ENCODE results near the gene GLYATL3.

GLYATL3 gene

GRCh38 chr6:49557177-49557576, 57.5 kb downstream of the GLYATL3 start:
- Histone ChIP-seq H2BK15ac (replicated peaks; ENCODE audit: low read depth) (no peak overlapping the region), H2BK120ac (ENCODE audit: low read depth, low read length) (no peak overlapping the region), H3K23ac (ENCODE audit: low read length) (no peak overlapping the region), H3K56ac (ENCODE audit: low read length) (no peak overlapping the region), H4K8ac (ENCODE audit: low read depth, low read length) (no peak overlapping the region), H3K4me2 (ENCODE audit: low read length) (no peak overlapping the region), H3K9ac (ENCODE audit: low read length) (no peak overlapping the region), H2AK5ac (ENCODE audit: low read length) (no peak overlapping the region), H3K4me1 (ENCODE audit: control insufficient read depth, low read depth, low read length) (no peaks in the 10 kb centered on the region), H3K27me3 (ENCODE audit: insufficient read depth, low read length, poor library complexity) (no peaks in the 10 kb centered on the region), H3K79me1 (ENCODE audit: low read length) (no peaks in the 10 kb centered on the region), H3K27ac (ENCODE audit: low read depth, low read length) (no peak overlapping the region), H3K4me3 (ENCODE audit: low read length) (no peak overlapping the region), H4K5ac (ENCODE audit: low read length) (no peak overlapping the region), H2BK5ac (ENCODE audit: low read length) (no peak overlapping the region), H3K79me2 (ENCODE audit: control insufficient read depth, insufficient read depth, low read length) (no peaks in the 10 kb centered on the region), H3K18ac (ENCODE audit: low read length) (no peak overlapping the region), H3K36me3 (ENCODE audit: control insufficient read depth, insufficient read depth, low read length) (no peaks in the 10 kb centered on the region), H3K4ac (ENCODE audit: low read depth, low read length) (no peak overlapping the region)
- WGBS (ENCODE audit: extremely low coverage, insufficient coverage, low lambda C conversion rate) = no CpG with 5 or more reads among the region's 3 CpGs
- DNase-seq = no peak

GRCh38 chr6:49558238-49558637, 58.5 kb downstream of the GLYATL3 start:
- Histone ChIP-seq H2BK15ac (replicated peaks; ENCODE audit: low read depth) (no peak overlapping the region), H3K79me1 (ENCODE audit: low read length) (no peaks in the 10 kb centered on the region), H2BK120ac (ENCODE audit: low read depth, low read length) (no peak overlapping the region), H3K27me3 (ENCODE audit: insufficient read depth, low read length, poor library complexity) (no peaks in the 10 kb centered on the region), H3K36me3 (ENCODE audit: control insufficient read depth, insufficient read depth, low read length) (no peaks in the 10 kb centered on the region), H3K4me1 (ENCODE audit: control insufficient read depth, low read depth, low read length) (no peaks in the 10 kb centered on the region), H3K18ac (ENCODE audit: low read length) (no peak overlapping the region), H3K4ac (ENCODE audit: low read depth, low read length) (no peak overlapping the region), H3K79me2 (ENCODE audit: control insufficient read depth, insufficient read depth, low read length) (no peaks in the 10 kb centered on the region), H3K4me2 (ENCODE audit: low read length) (no peak overlapping the region), H3K56ac (ENCODE audit: low read length) (no peak overlapping the region), H4K8ac (ENCODE audit: low read depth, low read length) (no peak overlapping the region), H2BK5ac (ENCODE audit: low read length) (no peak overlapping the region), H3K9ac (ENCODE audit: low read length) (no peak overlapping the region), H4K5ac (ENCODE audit: low read length) (no peak overlapping the region), H2AK5ac (ENCODE audit: low read length) (no peak overlapping the region), H3K27ac (ENCODE audit: low read depth, low read length) (no peak overlapping the region), H3K4me3 (ENCODE audit: low read length) (no peak overlapping the region), H3K23ac (ENCODE audit: low read length) (no peak overlapping the region)
- DNase-seq = no peak

- no peak overlapping the region for H2BK15ac ChIP-seq (replicated peaks; ENCODE audit: low read depth)
- no peak overlapping the region for H3K23ac ChIP-seq (ENCODE audit: low read length)
- H3K18ac ChIP-seq (ENCODE audit: low read length) = no peak overlapping the region
- no peak overlapping the region for H2AK5ac ChIP-seq (ENCODE audit: low read length)
- H3K4me1 ChIP-seq (ENCODE audit: control insufficient read depth, low read depth, low read length) = no peaks in the 10 kb centered on the region
- no peaks in the 10 kb centered on the region for H3K36me3 ChIP-seq (ENCODE audit: control insufficient read depth, insufficient read depth, low read length)
- no peak overlapping the region for H4K8ac ChIP-seq (ENCODE audit: low read depth, low read length)
- H4K5ac ChIP-seq (ENCODE audit: low read length) = no peak overlapping the region
- H3K56ac ChIP-seq (ENCODE audit: low read length) = no peak overlapping the region
- H3K9ac ChIP-seq (ENCODE audit: low read length) = no peak overlapping the region
- no peak overlapping the region for H2BK120ac ChIP-seq (ENCODE audit: low read depth, low read length)
- H3K4ac ChIP-seq (ENCODE audit: low read depth, low read length) = no peak overlapping the region
- peak; percentile 18 for DNase-seq
- H3K79me2 ChIP-seq (ENCODE audit: control insufficient read depth, insufficient read depth, low read length) = no peaks in the 10 kb centered on the region
- no CpG with 5 or more reads among the region's 5 CpGs for WGBS (ENCODE audit: extremely low coverage, insufficient coverage, low lambda C conversion rate)
- no peak overlapping the region for H3K4me3 ChIP-seq (ENCODE audit: low read length)
- no peak overlapping the region for H3K27ac ChIP-seq (ENCODE audit: low read depth, low read length)
- H3K27me3 ChIP-seq (ENCODE audit: insufficient read depth, low read length, poor library complexity) = no peaks in the 10 kb centered on the region
- no peak overlapping the region for H3K4me2 ChIP-seq (ENCODE audit: low read length)
- no peaks in the 10 kb centered on the region for H3K79me1 ChIP-seq (ENCODE audit: low read length)
- no peak overlapping the region for H2BK5ac ChIP-seq (ENCODE audit: low read length)
Measured at GRCh38 chr6:49563006-49563886, 63.5 kb downstream of the GLYATL3 start.

- Histone ChIP-seq H2BK15ac (replicated peaks; ENCODE audit: low read depth) (no peak overlapping the region), H4K8ac (ENCODE audit: low read depth, low read length) (no peak overlapping the region), H3K79me1 (ENCODE audit: low read length) (no peaks in the 10 kb centered on the region), H3K4me2 (ENCODE audit: low read length) (no peak overlapping the region), H2BK120ac (ENCODE audit: low read depth, low read length) (no peak overlapping the region), H3K23ac (ENCODE audit: low read length) (no peak overlapping the region), H3K79me2 (ENCODE audit: control insufficient read depth, insufficient read depth, low read length) (no peaks in the 10 kb centered on the region), H3K4ac (ENCODE audit: low read depth, low read length) (no peak overlapping the region), H3K18ac (ENCODE audit: low read length) (no peak overlapping the region), H2AK5ac (ENCODE audit: low read length) (no peak overlapping the region), H3K4me3 (ENCODE audit: low read length) (no peak overlapping the region), H4K5ac (ENCODE audit: low read length) (no peak overlapping the region), H3K36me3 (ENCODE audit: control insufficient read depth, insufficient read depth, low read length) (no peaks in the 10 kb centered on the region), H2BK5ac (ENCODE audit: low read length) (no peak overlapping the region), H3K27ac (ENCODE audit: low read depth, low read length) (no peak overlapping the region), H3K4me1 (ENCODE audit: control insufficient read depth, low read depth, low read length) (no peaks in the 10 kb centered on the region), H3K56ac (ENCODE audit: low read length) (no peak overlapping the region), H3K9ac (ENCODE audit: low read length) (no peak overlapping the region), H3K27me3 (ENCODE audit: insufficient read depth, low read length, poor library complexity) (no peaks in the 10 kb centered on the region)
- DNase-seq = no peak
- no CpG with 5 or more reads among the region's 1 CpG for WGBS (ENCODE audit: extremely low coverage, insufficient coverage, low lambda C conversion rate)
Measured at GRCh38 chr6:49564552-49564951, 64.8 kb downstream of the GLYATL3 start.

- no CpG with 5 or more reads among the region's 2 CpGs for WGBS (ENCODE audit: extremely low coverage, insufficient coverage, low lambda C conversion rate)
- Histone ChIP-seq H4K8ac (ENCODE audit: low read depth, low read length) (no peak overlapping the region), H3K4ac (ENCODE audit: low read depth, low read length) (no peak overlapping the region), H2AK5ac (ENCODE audit: low read length) (no peak overlapping the region), H3K56ac (ENCODE audit: low read length) (no peak overlapping the region), H3K4me3 (ENCODE audit: low read length) (no peak overlapping the region), H3K18ac (ENCODE audit: low read length) (no peak overlapping the region), H3K4me1 (ENCODE audit: control insufficient read depth, low read depth, low read length) (no peaks in the 10 kb centered on the region), H3K27ac (ENCODE audit: low read depth, low read length) (no peak overlapping the region), H2BK15ac (replicated peaks; ENCODE audit: low read depth) (no peak overlapping the region), H3K4me2 (ENCODE audit: low read length) (no peak overlapping the region), H2BK120ac (ENCODE audit: low read depth, low read length) (no peak overlapping the region), H3K79me1 (ENCODE audit: low read length) (no peaks in the 10 kb centered on the region), H3K23ac (ENCODE audit: low read length) (no peak overlapping the region), H2BK5ac (ENCODE audit: low read length) (no peak overlapping the region), H3K9ac (ENCODE audit: low read length) (no peak overlapping the region), H3K36me3 (ENCODE audit: control insufficient read depth, insufficient read depth, low read length) (no peaks in the 10 kb centered on the region), H3K79me2 (ENCODE audit: control insufficient read depth, insufficient read depth, low read length) (no peaks in the 10 kb centered on the region), H3K27me3 (ENCODE audit: insufficient read depth, low read length, poor library complexity) (no peaks in the 10 kb centered on the region), H4K5ac (ENCODE audit: low read length) (no peak overlapping the region)
- no peak for DNase-seq
Measured at GRCh38 chr6:49565261-49565660, 65.5 kb downstream of the GLYATL3 start.

GRCh38 chr6:49565855-49566254, 66.1 kb downstream of the GLYATL3 start:
- no peak overlapping the region for H3K9ac ChIP-seq (ENCODE audit: low read length)
- H4K8ac ChIP-seq (ENCODE audit: low read depth, low read length) = no peak overlapping the region
- H4K5ac ChIP-seq (ENCODE audit: low read length) = no peak overlapping the region
- H3K4me3 ChIP-seq (ENCODE audit: low read length) = no peak overlapping the region
- H3K27ac ChIP-seq (ENCODE audit: low read depth, low read length) = no peak overlapping the region
- H3K23ac ChIP-seq (ENCODE audit: low read length) = no peak overlapping the region
- H3K79me1 ChIP-seq (ENCODE audit: low read length) = no peaks in the 10 kb centered on the region
- H3K36me3 ChIP-seq (ENCODE audit: control insufficient read depth, insufficient read depth, low read length) = no peaks in the 10 kb centered on the region
- no peak overlapping the region for H2AK5ac ChIP-seq (ENCODE audit: low read length)
- no peak overlapping the region for H3K56ac ChIP-seq (ENCODE audit: low read length)
- no peak overlapping the region for H3K4ac ChIP-seq (ENCODE audit: low read depth, low read length)
- DNase-seq = no peak
- no peak overlapping the region for H3K18ac ChIP-seq (ENCODE audit: low read length)
- no peak overlapping the region for H2BK5ac ChIP-seq (ENCODE audit: low read length)
- no peaks in the 10 kb centered on the region for H3K79me2 ChIP-seq (ENCODE audit: control insufficient read depth, insufficient read depth, low read length)
- H3K4me1 ChIP-seq (ENCODE audit: control insufficient read depth, low read depth, low read length) = no peaks in the 10 kb centered on the region
- H3K4me2 ChIP-seq (ENCODE audit: low read length) = no peak overlapping the region
- H3K27me3 ChIP-seq (ENCODE audit: insufficient read depth, low read length, poor library complexity) = no peaks in the 10 kb centered on the region
- H2BK120ac ChIP-seq (ENCODE audit: low read depth, low read length) = no peak overlapping the region
- WGBS (ENCODE audit: extremely low coverage, insufficient coverage, low lambda C conversion rate) = no CpG with 5 or more reads among the region's 10 CpGs
- no peak overlapping the region for H2BK15ac ChIP-seq (replicated peaks; ENCODE audit: low read depth)

All from mesendoderm (in vitro differentiated cells).